Measurements from ENCODE around the gene CREBBP.

CREBBP gene

DNA sequence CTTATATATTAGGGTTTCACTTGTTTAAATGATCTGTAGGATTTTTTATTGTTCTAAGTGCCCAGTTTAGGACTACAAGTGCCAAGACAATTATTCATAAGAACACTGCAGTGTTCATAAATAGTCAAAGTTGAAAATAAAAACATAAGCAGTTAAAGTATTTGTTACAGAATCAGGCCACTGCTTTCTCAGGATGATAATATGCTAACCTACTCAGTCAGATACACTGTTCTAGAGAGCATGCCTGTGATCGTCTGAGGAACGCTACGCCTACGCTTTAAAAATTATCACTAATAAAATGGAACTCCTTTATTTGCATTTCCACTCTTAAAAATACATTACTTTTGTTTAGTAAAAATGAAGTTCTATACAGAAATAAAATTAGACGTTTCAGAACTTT, 125.7 kb downstream of the CREBBP start:
- H3K4me3 ChIP-seq (replicated peaks; ENCODE audit: low read depth, low read length), result no peak overlapping the region
- no peak for TF ChIP-seq CTCF (IDR thresholded peaks at IDR 0.05; ENCODE audit: low read depth, low read length, missing control alignments)
- DNase-seq (ENCODE audit: extremely low read depth, low read depth), result no peak

DNA sequence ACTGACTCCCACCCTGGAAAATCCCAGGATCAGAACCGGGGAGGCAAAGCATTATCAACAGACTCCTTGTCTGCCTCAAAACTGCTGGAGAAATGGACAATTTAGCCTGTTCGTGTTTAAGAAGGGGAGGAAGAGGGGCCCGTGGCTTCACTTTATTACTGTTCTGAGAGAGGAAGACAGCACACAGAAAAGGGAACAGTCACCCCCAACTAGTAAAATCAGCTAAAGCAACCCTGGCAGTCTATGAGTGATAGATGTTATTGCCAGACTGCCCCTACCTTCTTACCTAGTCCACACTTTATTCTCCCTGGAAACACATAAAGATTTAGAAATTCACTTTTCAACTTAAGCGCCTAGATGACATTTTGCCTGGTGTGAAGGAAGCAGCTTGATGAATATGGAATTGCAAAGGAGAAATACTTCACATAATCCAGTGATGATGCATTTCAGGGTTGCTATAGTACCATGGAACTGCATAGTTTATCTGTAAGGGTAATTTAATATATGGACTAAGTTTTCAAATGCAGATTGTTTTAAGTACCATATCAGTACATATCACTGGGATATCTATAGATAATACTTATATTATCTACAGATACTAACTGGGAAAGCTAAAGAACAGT, 126.3 kb downstream of the CREBBP start:
- no peak overlapping the region for H3K4me3 ChIP-seq (replicated peaks; ENCODE audit: low read depth, low read length)
- no peak for TF ChIP-seq CTCF (IDR thresholded peaks at IDR 0.05; ENCODE audit: low read depth, low read length, missing control alignments)
- no peak for DNase-seq (ENCODE audit: extremely low read depth, low read depth)

GRCh38 chr16:3752984-3753383, 127.5 kb downstream of the CREBBP start:
- H3K4me3 ChIP-seq (replicated peaks; ENCODE audit: low read depth, low read length), result no peak overlapping the region
- no peak for TF ChIP-seq CTCF (IDR thresholded peaks at IDR 0.05; ENCODE audit: low read depth, low read length, missing control alignments)
- no peak for DNase-seq (ENCODE audit: extremely low read depth, low read depth)

DNA sequence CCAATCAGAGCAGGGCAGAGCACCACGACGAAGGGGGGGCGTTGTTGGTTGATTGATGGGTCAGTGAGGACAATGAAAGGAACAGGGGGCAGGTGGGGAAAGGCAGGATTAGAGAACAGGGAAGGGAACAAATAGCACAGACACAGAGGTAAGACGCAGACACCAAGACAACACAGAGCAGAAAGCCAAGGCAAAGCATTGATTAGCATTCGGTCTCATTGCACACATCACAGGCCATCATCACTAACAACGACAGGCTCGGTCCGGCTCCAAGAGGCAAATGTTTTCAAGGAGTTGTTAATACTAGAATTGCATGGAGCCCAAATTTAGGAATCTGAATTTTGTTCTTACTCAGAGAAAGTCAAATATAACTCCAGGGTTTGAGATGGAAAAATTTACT, 128.6 kb downstream of the CREBBP start:
- no peak for TF ChIP-seq CTCF (IDR thresholded peaks at IDR 0.05; ENCODE audit: low read depth, low read length, missing control alignments)

DNA sequence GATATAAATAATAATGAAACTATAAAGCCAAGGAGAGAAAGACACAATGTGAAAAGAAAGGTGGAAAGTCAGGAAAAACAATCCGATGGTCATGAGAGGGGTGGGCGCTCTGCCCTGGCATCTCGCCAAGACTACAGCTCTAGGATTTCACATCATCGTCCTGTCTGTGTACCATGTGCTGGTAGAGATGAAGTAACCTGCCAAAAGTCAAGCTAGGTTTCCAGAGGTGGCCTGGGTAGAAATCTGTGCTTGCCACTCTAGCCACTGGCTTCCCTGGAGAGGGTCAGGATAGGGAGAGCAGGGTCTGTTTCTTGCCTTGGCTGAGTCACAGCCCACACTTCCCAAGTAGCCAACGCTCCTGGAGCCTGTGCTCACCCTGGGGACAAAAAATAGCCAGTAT, 132.2 kb downstream of the CREBBP start:
- no peak overlapping the region for H3K4me3 ChIP-seq (replicated peaks; ENCODE audit: low read depth, low read length)
- no peak for DNase-seq (ENCODE audit: extremely low read depth, low read depth)
- TF ChIP-seq CTCF (IDR thresholded peaks at IDR 0.05; ENCODE audit: low read depth, low read length, missing control alignments), result no peak

More for the DNA sequence above, 128.6 kb downstream of the CREBBP start:
- no peak overlapping the region for H3K4me3 ChIP-seq (replicated peaks; ENCODE audit: low read depth, low read length)
- no peak for DNase-seq (ENCODE audit: extremely low read depth, low read depth)

- TF ChIP-seq CTCF (IDR thresholded peaks at IDR 0.05; ENCODE audit: low read depth, low read length, missing control alignments), result no peak
- no peak overlapping the region for H3K4me3 ChIP-seq (replicated peaks; ENCODE audit: low read depth, low read length)
- no peak for DNase-seq (ENCODE audit: extremely low read depth, low read depth)
Measured at GRCh38 chr16:3745751-3746355, 134.7 kb downstream of the CREBBP start.

DNA sequence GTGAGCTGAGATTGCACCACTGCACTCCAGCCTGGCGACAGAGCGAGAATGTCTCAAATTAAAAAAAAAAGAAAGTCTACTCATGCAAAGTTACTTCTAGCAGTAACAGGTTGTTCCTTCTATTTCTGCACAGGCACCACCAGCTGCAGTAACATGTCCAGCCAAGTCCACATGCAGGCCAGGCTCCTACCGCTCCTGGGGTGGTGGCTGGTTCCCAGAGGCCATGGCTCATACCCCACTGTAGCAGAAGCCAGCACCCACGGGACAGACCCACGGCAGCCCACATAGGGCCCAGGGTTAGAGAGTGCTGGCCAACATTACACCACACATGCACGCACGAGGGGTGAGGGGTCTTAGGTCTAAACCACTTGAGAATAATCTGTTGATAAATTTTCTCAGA, 136.5 kb downstream of the CREBBP start:
- no peak for TF ChIP-seq CTCF (IDR thresholded peaks at IDR 0.05; ENCODE audit: low read depth, low read length, missing control alignments)
- DNase-seq (ENCODE audit: extremely low read depth, low read depth), result no peak
- no peak overlapping the region for H3K4me3 ChIP-seq (replicated peaks; ENCODE audit: low read depth, low read length)
